Muscle layer of colon (tissue), 2 donors: ENCODE data around the gene MAP6.
A peak's percentile ranks its signal among the peaks of the same experiment; 100 is the strongest.

ENCODE experiments used
- H3K27ac ChIP-seq: one replicate; pipeline ENCODE4 v1.7.0; 2013; ENCODE audit warnings: low read depth, mild to moderate bottlenecking, low read length, moderate library complexity
- H3K27me3 ChIP-seq, 2 donors: one replicate each; pipeline ENCODE4 v1.7.0; 2013; ENCODE audit warnings: low read length in 2 of 2, mild to moderate bottlenecking in 2 of 2; ENCODE audit not compliant: insufficient read depth in 2 of 2, control insufficient read depth in 1 of 2
- H3K36me3 ChIP-seq: one replicate; pipeline ENCODE4 v1.7.0; 2013; ENCODE audit warnings: mild to moderate bottlenecking, low read length; ENCODE audit not compliant: insufficient read depth
- H3K4me1 ChIP-seq: one replicate; pipeline ENCODE4 v1.7.0; 2013; ENCODE audit warnings: mild to moderate bottlenecking, low read length; ENCODE audit not compliant: insufficient read depth
- H3K4me3 ChIP-seq, 2 donors: one replicate each; pipeline ENCODE4 v1.7.0; 2013; ENCODE audit warnings: low read length in 2 of 2, low read depth in 1 of 2, mild to moderate bottlenecking in 1 of 2, moderate library complexity in 1 of 2
- H3K9ac ChIP-seq: one replicate; pipeline ENCODE4 v1.7.0; 2013; ENCODE audit warnings: low read length
- H3K9me3 ChIP-seq: one replicate; pipeline ENCODE4 v1.7.0; 2013; ENCODE audit warnings: mild to moderate bottlenecking, low read length
- donor health status: abdominal sarcoma.
- donor health status: Adenocarcinoma of cecum.

The MAP6 gene

GRCh38 chr11:75574698-75575602, 93.9 kb downstream of the MAP6 start:
- H3K27ac ChIP-seq = no peak overlapping the region
- H3K4me1 ChIP-seq = no peaks in the 10 kb centered on the region
- no peaks in the 10 kb centered on the region for H3K9me3 ChIP-seq
- H3K27me3 ChIP-seq = no peaks in the 10 kb centered on the region
- peaks cover 46% of the 10 kb centered on the region for H3K36me3 ChIP-seq
- peak overlapping the region; percentile 29 for H3K9ac ChIP-seq
- H3K4me3 ChIP-seq = no peak overlapping the region

GRCh38 chr11:75572744-75573143, 96.1 kb downstream of the MAP6 start:
- Histone ChIP-seq H3K4me3 (no peak overlapping the region), H3K27ac (no peak overlapping the region), H3K9me3 (no peaks in the 10 kb centered on the region), H3K36me3 (peaks cover 67% of the 10 kb centered on the region), H3K4me1 (peaks cover 9% of the 10 kb centered on the region), H3K9ac (no peak overlapping the region), H3K27me3 (no peaks in the 10 kb centered on the region)

- Histone ChIP-seq H3K36me3 (peaks cover 77% of the 10 kb centered on the region), H3K27ac (no peak overlapping the region), H3K4me1 (peaks cover 19% of the 10 kb centered on the region), H3K4me3 (no peak overlapping the region), H3K9me3 (no peaks in the 10 kb centered on the region), H3K27me3 (no peaks in the 10 kb centered on the region), H3K9ac (no peak overlapping the region)
Measured at GRCh38 chr11:75571625-75572024, 97.2 kb downstream of the MAP6 start.

GRCh38 chr11:75570559-75571139, 98.2 kb downstream of the MAP6 start:
- Histone ChIP-seq H3K9ac (no peak overlapping the region), H3K4me3 (no peak overlapping the region), H3K36me3 (peaks cover 81% of the 10 kb centered on the region), H3K9me3 (no peaks in the 10 kb centered on the region), H3K27ac (no peak overlapping the region), H3K27me3 (no peaks in the 10 kb centered on the region), H3K4me1 (peaks cover 27% of the 10 kb centered on the region)

GRCh38 chr11:75568616-75569219, 100.1 kb downstream of the MAP6 start:
- Histone ChIP-seq H3K4me3 (no peak overlapping the region), H3K27me3 (no peaks in the 10 kb centered on the region), H3K27ac (no peak overlapping the region), H3K9me3 (no peaks in the 10 kb centered on the region), H3K4me1 (peaks cover 44% of the 10 kb centered on the region), H3K9ac (no peak overlapping the region), H3K36me3 (peaks cover 73% of the 10 kb centered on the region)

GRCh38 chr11:75567971-75568370, 100.9 kb downstream of the MAP6 start:
- no peaks in the 10 kb centered on the region for H3K27me3 ChIP-seq
- no peak overlapping the region for H3K4me3 ChIP-seq
- H3K4me1 ChIP-seq = peaks cover 50% of the 10 kb centered on the region
- H3K9ac ChIP-seq = no peak overlapping the region
- peaks cover 65% of the 10 kb centered on the region for H3K36me3 ChIP-seq
- no peaks in the 10 kb centered on the region for H3K9me3 ChIP-seq
- H3K27ac ChIP-seq = no peak overlapping the region

GRCh38 chr11:75566763-75567279, 102.0 kb downstream of the MAP6 start:
- no peak overlapping the region for H3K4me3 ChIP-seq

GRCh38 chr11:75565916-75566762, 102.7 kb downstream of the MAP6 start:
- Histone ChIP-seq H3K4me1 (peaks cover 57% of the 10 kb centered on the region), H3K27ac (peak overlapping the region; percentile 100), H3K9me3 (no peaks in the 10 kb centered on the region), H3K4me3 (peak overlapping the region in 1 of 2 donors; percentile 30), H3K27me3 (no peaks in the 10 kb centered on the region), H3K36me3 (peaks cover 47% of the 10 kb centered on the region), H3K9ac (no peak overlapping the region)

More at GRCh38 chr11:75566763-75567279, 102.0 kb downstream of the MAP6 start:
- Histone ChIP-seq H3K4me1 (peaks cover 50% of the 10 kb centered on the region), H3K9me3 (no peaks in the 10 kb centered on the region), H3K27ac (no peak overlapping the region), H3K9ac (no peak overlapping the region), H3K36me3 (peaks cover 54% of the 10 kb centered on the region), H3K27me3 (no peaks in the 10 kb centered on the region)

GRCh38 chr11:75565221-75565814, 103.5 kb downstream of the MAP6 start:
- Histone ChIP-seq H3K4me1 (peaks cover 65% of the 10 kb centered on the region), H3K4me3 (peak overlapping the region in 1 of 2 donors; percentile 30), H3K27me3 (no peaks in the 10 kb centered on the region), H3K27ac (peak overlapping the region; percentile 100), H3K9me3 (no peaks in the 10 kb centered on the region), H3K36me3 (peaks cover 39% of the 10 kb centered on the region), H3K9ac (no peak overlapping the region)

GRCh38 chr11:75563978-75564552, 104.8 kb downstream of the MAP6 start:
- H3K4me1 ChIP-seq = peaks cover 77% of the 10 kb centered on the region
- no peaks in the 10 kb centered on the region for H3K9me3 ChIP-seq
- peak overlapping the region; percentile 99 for H3K9ac ChIP-seq
- peak overlapping the region; percentile 98 to 100 for H3K4me3 ChIP-seq
- H3K36me3 ChIP-seq = peaks cover 27% of the 10 kb centered on the region
- no peaks in the 10 kb centered on the region for H3K27me3 ChIP-seq
- H3K27ac ChIP-seq = peak overlapping the region; percentile 100
